Right lobe of liver (tissue), 6 donors: ENCODE measurements around the gene FBXL17. TPM values are rescaled to one million over a fixed set of nuclear protein-coding genes. Genes with fewer than 3 reads are reported as not detected.

ENCODE experiments used
- ATAC-seq, 4 donors: fragments of 200-7000 bp; cut with Tn5 transposase; one replicate each; pipeline ENCODE4 v1.9.1; 2020; ENCODE audit warnings: mild to moderate bottlenecking in 4 of 4, moderate library complexity in 4 of 4
- DNase-seq, 3 donors: peaks; one replicate each; pipeline ENCODE4 v3.0.0-alpha.2; 2020
- H3K27ac ChIP-seq, 3 donors: fragments of 200-600 bp; one replicate each; pipeline ENCODE4 v1.8.0; 2022
- H3K27me3 ChIP-seq, 2 donors: fragments of 200-600 bp; one replicate each; pipeline ENCODE4 v1.8.0; 2022
- H3K36me3 ChIP-seq, 4 donors: fragments of 200-600 bp; sonication (generic) in 1 of 4; one replicate each; pipeline versions ENCODE4 v1.5.1 to v1.8.0; 2017 to 2022; ENCODE audit warnings: control low read depth in 1 of 4
- H3K4me1 ChIP-seq, 4 donors: fragments of 200-600 bp; sonication (generic) in 1 of 4; one replicate each; pipeline versions ENCODE4 v1.5.1 to v1.8.0; 2017 to 2022; ENCODE audit warnings: control low read depth in 1 of 4
- H3K4me3 ChIP-seq, 3 donors: fragments of 200-600 bp; one replicate each; pipeline ENCODE4 v1.8.0; 2022
- H3K9me3 ChIP-seq, 4 donors: fragments of 200-600 bp; sonication (generic) in 1 of 4; one replicate each; pipeline versions ENCODE4 v1.5.1 to v1.8.0; 2017 to 2022; ENCODE audit warnings: control low read depth in 1 of 4
- CTCF ChIP-seq, 4 donors: fragments of 200-600 bp in 3 of 4; fragments of 450-650 bp in 1 of 4; IDR thresholded peaks; one replicate each; pipeline versions ENCODE4 v1.5.1 to v1.8.0; 2016 to 2022; ENCODE audit warnings: antibody characterized with exemption in 4 of 4, mild to moderate bottlenecking in 2 of 4
- POLR2A ChIP-seq: fragments of 450-650 bp; IDR thresholded peaks from one replicate; pipeline ENCODE4 v1.6.1; 2017; ENCODE audit warnings: antibody characterized with exemption, mild to moderate bottlenecking
- WGBS: methylation state at CpG from one replicate; pipeline ENCODE4 v1.1.6; 2018; ENCODE audit warnings: low coverage, low lambda C conversion rate; ENCODE audit not compliant: insufficient coverage; ENCODE audit errors: missing lambda C conversion rate; 5-methylcytosine and 5-hydroxymethylcytosine counted together
- intact Hi-C, 2 donors: fragments of 100-400 bp; cut with DNase I; formaldehyde crosslinking; loops; one replicate each; pipeline versions ENCODE4 v1.11.2 to v1.14.1; 2022
- total RNA-seq, 6 experiments: library from RNA; depleted of rRNA in 2 of 6; stranded (reverse); fragments of >200 nt in 2 of 6; fragmentation: NEBNext Ultra II Directional in 3 of 6; extraction: Animal tissue kit (Norgen Biotek cat#: 25700) in 3 of 6; gene quantifications; one replicate each; pipeline versions ENCODE4 v1.1.0 to v1.2.4, GENCODE V29; 2016 to 2023
- donor health status: DM: no; HTN: yes; CAD: no.
- donor health status: DM: no; HTN: no; CAD: no.
- donor health status: DM: no; HTN: no; CAD: no.
- donor health status: DM: no; HTN: yes; CAD: no.
- donor health status: DM: no; HTN: yes; CAD: no.

FBXL17 gene
- total RNA-seq, 6 experiments from 2014 or later = 7.7 to 10.6 (median 9.1) TPM

- Histone ChIP-seq H3K4me3 (no peak overlapping the region), H3K36me3 (no peaks in the 10 kb centered on the region), H3K27me3 (no peaks in the 10 kb centered on the region), H3K27ac (no peak overlapping the region), H3K9me3 (no peaks in the 10 kb centered on the region), H3K4me1 (no peaks in the 10 kb centered on the region)
- intact Hi-C loops = no loop called here
- TF ChIP-seq POLR2A = no peak
- TF ChIP-seq CTCF (IDR thresholded peaks at IDR 0.05) = no peak
- ATAC-seq (no peak), DNase-seq (no peak)
- 94% methylated on average over 1 of the region's 3 CpGs for WGBS
Observed at GRCh38 chr5:107958432-107958831, 423.5 kb downstream of the FBXL17 start.

GRCh38 chr5:107957051-107957450 lies 424.8 kb downstream of the FBXL17 start:
- Histone ChIP-seq H3K9me3 (no peaks in the 10 kb centered on the region), H3K36me3 (no peaks in the 10 kb centered on the region), H3K27ac (no peak overlapping the region), H3K4me1 (no peaks in the 10 kb centered on the region), H3K27me3 (no peaks in the 10 kb centered on the region), H3K4me3 (no peak overlapping the region)
- 96% methylated on average over 3 of the region's 3 CpGs for WGBS
- ATAC-seq = no peak
- no peak for TF ChIP-seq POLR2A
- no peak for TF ChIP-seq CTCF (IDR thresholded peaks at IDR 0.05)
- no peak for DNase-seq
- intact Hi-C loops = no loop called here

GRCh38 chr5:107955321-107955720 lies 426.6 kb downstream of the FBXL17 start:
- WGBS = 86% methylated on average over 3 of the region's 3 CpGs
- H3K9me3 ChIP-seq = no peaks in the 10 kb centered on the region
- no peak for ATAC-seq
- H3K4me3 ChIP-seq = no peak overlapping the region
- intact Hi-C loops = no loop called here
- no peaks in the 10 kb centered on the region for H3K4me1 ChIP-seq
- H3K27ac ChIP-seq = no peak overlapping the region
- no peaks in the 10 kb centered on the region for H3K36me3 ChIP-seq
- no peak for DNase-seq
- TF ChIP-seq CTCF (IDR thresholded peaks at IDR 0.05) = no peak
- TF ChIP-seq POLR2A = no peak
- H3K27me3 ChIP-seq = no peaks in the 10 kb centered on the region

GRCh38 chr5:107954254-107954653 lies 427.6 kb downstream of the FBXL17 start:
- ATAC-seq = no peak
- no peak for TF ChIP-seq POLR2A
- TF ChIP-seq CTCF (IDR thresholded peaks at IDR 0.05) = no peak
- H3K9me3 ChIP-seq = no peaks in the 10 kb centered on the region

GRCh38 chr5:107952450-107952849 lies 429.4 kb downstream of the FBXL17 start:
- intact Hi-C loops = no loop called here
- ATAC-seq (no peak), DNase-seq (no peak)
- TF ChIP-seq POLR2A = no peak
- 61% methylated on average over 4 of the region's 4 CpGs for WGBS
- Histone ChIP-seq H3K4me3 (no peak overlapping the region), H3K4me1 (no peaks in the 10 kb centered on the region), H3K27ac (no peak overlapping the region), H3K36me3 (no peaks in the 10 kb centered on the region), H3K9me3 (no peaks in the 10 kb centered on the region), H3K27me3 (no peaks in the 10 kb centered on the region)

More at GRCh38 chr5:107954254-107954653, 427.6 kb downstream of the FBXL17 start:
- no peaks in the 10 kb centered on the region for H3K36me3 ChIP-seq
- H3K4me3 ChIP-seq = no peak overlapping the region
- DNase-seq = no peak
- intact Hi-C loops = no loop called here
- no peak overlapping the region for H3K27ac ChIP-seq
- no peaks in the 10 kb centered on the region for H3K27me3 ChIP-seq
- no peaks in the 10 kb centered on the region for H3K4me1 ChIP-seq
